Measurements from ENCODE around the gene DEXI. TPM values are rescaled to one million over a fixed set of nuclear protein-coding genes. Genes with fewer than 3 reads are reported as not detected.
A peak's percentile ranks its signal among the peaks of the same experiment; 100 is the strongest.
"Not testable (repeated sequence)": the region's sequence is repeated elsewhere in the genome, so short reads cannot be mapped to it uniquely, and the experiment has no call there.

DEXI gene
- total RNA-seq, 4 donors from 2014 or later = 79.2 to 136 (median 102) TPM

GRCh38 chr16:10945065-10945787 is 3.0 kb upstream of the DEXI start:
- no peak for ATAC-seq
- TF ChIP-seq POLR2A (IDR thresholded peaks at IDR 0.05) = no peak
- H3K9me3 ChIP-seq = no peaks in the 10 kb centered on the region
- WGBS, 2 donors (ENCODE audit: low coverage in 1 of 2) = 29 to 34% methylated on average over 5 to 12 of the region's 14 CpGs
- peak overlapping the region in 1 of 4 donors; percentile 94 for H3K27ac ChIP-seq
- no peaks in the 10 kb centered on the region for H3K36me3 ChIP-seq
- H3K4me1 ChIP-seq = peaks cover 4 to 56% (median 31%) of the 10 kb centered on the region in 3 donors
- H3K27me3 ChIP-seq = no peaks in the 10 kb centered on the region
- H3K4me3 ChIP-seq = peak overlapping the region; percentile 70 to 81

GRCh38 chr16:10944249-10945064 is 2.2 kb upstream of the DEXI start, which contains the start of gene CLEC16A:
Gene CLEC16A, plus strand, starts transcription at chr16:10944564. Its CDS starts 154 bp downstream, at chr16:10944718.
- Histone ChIP-seq H3K27ac (peak within 1 kb of the TSS; percentile 82 to 94 (median 86)), H3K4me3 (peak within 1 kb of the TSS; percentile 70 to 81), H3K4me1 (peaks cover 4 to 64% (median 38%) of the 10 kb centered on the region in 3 donors), H3K36me3 (no peaks in the 10 kb centered on the region), H3K27me3 (no peaks in the 10 kb centered on the region), H3K9me3 (no peaks in the 10 kb centered on the region)
- TF ChIP-seq POLR2AphosphoS5 (IDR thresholded peaks at IDR 0.05) = peak; percentile 80
- no peak for TF ChIP-seq EP300 (IDR thresholded peaks at IDR 0.05)
- peak; percentile 66 to 75 for TF ChIP-seq POLR2A (IDR thresholded peaks at IDR 0.05)
- TF ChIP-seq CTCF (IDR thresholded peaks at IDR 0.05) = peak in 3 of 4 experiments; percentile 44 to 72 (median 58)
- WGBS, 2 donors (ENCODE audit: low coverage in 1 of 2) = 0% methylated on average over 12 of the region's 86 CpGs; no CpG with 5 or more reads in 1 of the 2 donors
- peak; percentile 90 for ATAC-seq

GRCh38 chr16:10943064-10943353 is 741 bp upstream of the DEXI start:
- peak overlapping the region in 1 of 2 donors; percentile 79 for H3K4me3 ChIP-seq
- 88 to 89% methylated on average over 7 of the region's 7 CpGs for WGBS, 2 donors (ENCODE audit: low coverage in 1 of 2)
- H3K4me1 ChIP-seq = peaks cover 8 to 78% (median 53%) of the 10 kb centered on the region in 3 donors
- peak overlapping the region; percentile 51 to 94 (median 86) for H3K27ac ChIP-seq
- ATAC-seq = no peak
- no peaks in the 10 kb centered on the region for H3K9me3 ChIP-seq
- no peak for TF ChIP-seq CTCF (IDR thresholded peaks at IDR 0.05)
- no peak for TF ChIP-seq EP300 (IDR thresholded peaks at IDR 0.05)
- no peak for TF ChIP-seq POLR2A (IDR thresholded peaks at IDR 0.05)
- no peak for TF ChIP-seq POLR2AphosphoS5 (IDR thresholded peaks at IDR 0.05)
- H3K36me3 ChIP-seq = no peaks in the 10 kb centered on the region
- H3K27me3 ChIP-seq = no peaks in the 10 kb centered on the region

GRCh38 chr16:10941935-10942351 is 325 bp downstream of the DEXI start:
- ATAC-seq, H3K36me3 ChIP-seq, H3K27me3 ChIP-seq, H3K9me3 ChIP-seq: not testable (repeated sequence)
- WGBS, 2 donors (ENCODE audit: low coverage in 1 of 2) = no CpG with 5 or more reads among the region's 52 CpGs
- H3K27ac ChIP-seq = peak overlapping the region; percentile 85 to 94 (median 88)
- H3K4me1 ChIP-seq = peaks cover 8 to 82% (median 64%) of the 10 kb centered on the region in 3 donors
- peak overlapping the region; percentile 79 to 91 for H3K4me3 ChIP-seq

GRCh38 chr16:10941127-10941933 is 938 bp downstream of the DEXI start:
- ATAC-seq = no peak
- Histone ChIP-seq H3K4me3 (peak overlapping the region; percentile 79 to 91), H3K4me1 (peaks cover 8 to 82% (median 67%) of the 10 kb centered on the region in 3 donors), H3K27ac (peak overlapping the region; percentile 85 to 94 (median 88)), H3K36me3 (no peaks in the 10 kb centered on the region), H3K27me3 (no peaks in the 10 kb centered on the region), H3K9me3 (no peaks in the 10 kb centered on the region)
- TF ChIP-seq POLR2A (IDR thresholded peaks at IDR 0.05) (no peak), POLR2AphosphoS5 (IDR thresholded peaks at IDR 0.05) (no peak), CTCF (IDR thresholded peaks at IDR 0.05) (no peak), EP300 (IDR thresholded peaks at IDR 0.05) (no peak)
- 6 to 22% methylated on average over 1 to 3 of the region's 36 CpGs for WGBS, 2 donors (ENCODE audit: low coverage in 1 of 2)
